ENCODE measurements around the gene TAF10.

The TAF10 gene

DNA sequence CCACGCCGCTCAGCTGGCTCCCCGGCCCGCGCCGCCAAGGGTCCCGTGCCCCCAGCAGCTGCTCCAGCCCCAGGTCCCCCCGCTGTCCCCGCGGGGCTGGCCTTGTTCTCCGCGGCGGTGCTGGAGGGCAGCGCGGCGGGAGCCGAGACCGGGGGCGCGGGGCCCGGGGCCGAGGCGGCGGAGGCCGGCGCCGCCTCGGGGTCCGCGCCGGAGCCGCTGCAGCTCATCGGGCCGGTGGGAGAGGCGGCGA lies 128 bp downstream of the TAF10 start:
- Histone ChIP-seq H3K4me3 (ENCODE audit: low read length in 2 of 2) (peak overlapping the region; percentile 66 to 88), H3K4me2 (ENCODE audit: insufficient read depth, low read length, poor library complexity, severe bottlenecking) (peak overlapping the region; percentile 74), H3K4me1 (ENCODE audit: control insufficient read depth in 2 of 2, insufficient read depth in 1 of 2, low read depth in 1 of 2, low read length in 2 of 2) (peaks cover 5 to 21% of the 10 kb centered on the region in 2 donors), H2BK120ac (ENCODE audit: low read depth, low read length) (no peak overlapping the region), H3K9ac (ENCODE audit: low read depth, low read length, poor library complexity) (peak overlapping the region; percentile 95), H2BK5ac (ENCODE audit: low read length) (no peak overlapping the region), H4K8ac (ENCODE audit: low read depth, low read length) (no peak overlapping the region), H3K4ac (ENCODE audit: low read length) (no peak overlapping the region), H2AFZ (ENCODE audit: low read length) (peak overlapping the region; percentile 87), H3K18ac (ENCODE audit: low read length) (peak overlapping the region; percentile 73), H2BK12ac (ENCODE audit: low read length) (no peak overlapping the region), H3K27me3 (ENCODE audit: control insufficient read depth in 3 of 3, insufficient read depth in 3 of 3, low read depth in 1 of 3, low read length in 3 of 3) (no peaks in the 10 kb centered on the region), H3K9me3 (replicated peaks in 1 of 2; ENCODE audit: control insufficient read depth in 2 of 2, insufficient read depth in 1 of 2, low read depth in 1 of 2, low read length in 2 of 2) (no peaks in the 10 kb centered on the region), H3K27ac (replicated peaks; ENCODE audit: low read length) (no peak overlapping the region), H3K79me1 (ENCODE audit: low read depth, low read length) (peaks cover 3% of the 10 kb centered on the region), H2AK5ac (ENCODE audit: low read depth, low read length) (no peak overlapping the region), H4K91ac (ENCODE audit: low read depth, low read length, poor library complexity) (no peak overlapping the region), H3K23ac (ENCODE audit: low read depth, low read length, poor library complexity) (peak overlapping the region; percentile 90), H2BK15ac (ENCODE audit: low read length) (no peak overlapping the region), H3K36me3 (replicated peaks in 1 of 2; ENCODE audit: control insufficient read depth in 2 of 2, insufficient read depth in 2 of 2, low read length in 2 of 2) (peaks cover 38 to 66% of the 10 kb centered on the region in 2 donors), H3K14ac (ENCODE audit: low read length) (peak overlapping the region; percentile 12)
- DNase-seq (ENCODE audit: low spot score), result no peak
- WGBS, 2 donors (ENCODE audit: extremely low coverage in 2 of 2, insufficient read length in 2 of 2, insufficient replicate concordance in 1 of 2), result no CpG with 5 or more reads among the region's 36 CpGs

DNA sequence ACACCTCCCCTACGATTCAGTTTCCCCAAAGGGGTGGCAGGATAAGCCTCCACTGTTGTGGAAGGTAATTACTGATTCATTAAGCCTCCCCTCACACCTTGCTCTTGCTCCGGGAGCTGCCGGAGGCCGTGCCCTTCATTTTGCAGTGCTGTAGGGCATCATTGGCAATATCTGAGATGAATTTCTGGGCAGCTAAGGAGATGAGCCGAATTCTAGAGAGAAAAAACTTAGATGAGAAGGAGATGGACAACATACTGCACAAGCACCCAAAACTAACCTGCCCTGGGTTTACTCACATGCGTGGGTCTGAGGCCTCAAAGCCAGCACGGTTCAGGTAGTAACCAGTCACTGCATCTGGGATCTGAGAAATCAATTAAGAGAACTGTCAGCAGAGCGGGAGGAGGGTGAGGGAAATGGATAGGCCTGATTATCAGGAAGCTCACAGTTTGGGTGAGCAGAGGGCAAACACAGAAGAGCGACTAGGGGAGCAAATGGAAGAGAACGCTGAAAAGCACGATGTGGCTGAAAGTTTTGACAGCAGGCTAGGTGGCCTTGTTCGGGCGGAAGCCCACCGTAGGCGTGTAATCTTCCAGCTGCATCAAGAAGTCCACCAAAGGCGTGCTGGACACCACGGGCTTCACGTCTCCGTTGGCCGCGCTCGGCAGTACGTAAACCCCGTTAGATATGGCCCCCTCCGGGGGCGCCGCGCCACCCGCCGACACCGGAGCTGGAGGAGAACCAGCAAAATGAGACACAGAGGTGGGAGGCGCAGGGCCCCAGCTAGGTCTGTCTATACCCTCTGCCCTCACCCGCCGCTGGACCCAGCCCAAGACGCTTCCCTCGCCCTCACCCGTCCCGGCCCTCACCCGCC lies 689 bp downstream of the TAF10 start:
- Histone ChIP-seq H3K18ac (ENCODE audit: low read length) (peak overlapping the region; percentile 73), H3K4ac (ENCODE audit: low read length) (no peak overlapping the region), H3K36me3 (replicated peaks in 1 of 2; ENCODE audit: control insufficient read depth in 2 of 2, insufficient read depth in 2 of 2, low read length in 2 of 2) (peaks cover 38 to 70% of the 10 kb centered on the region in 2 donors), H3K23ac (ENCODE audit: low read depth, low read length, poor library complexity) (peak overlapping the region; percentile 90), H2BK5ac (ENCODE audit: low read length) (no peak overlapping the region), H2BK12ac (ENCODE audit: low read length) (no peak overlapping the region), H3K79me1 (ENCODE audit: low read depth, low read length) (peaks cover 3% of the 10 kb centered on the region), H3K14ac (ENCODE audit: low read length) (peak overlapping the region; percentile 12), H3K9ac (ENCODE audit: low read depth, low read length, poor library complexity) (peak overlapping the region; percentile 95), H3K9me3 (replicated peaks in 1 of 2; ENCODE audit: control insufficient read depth in 2 of 2, insufficient read depth in 1 of 2, low read depth in 1 of 2, low read length in 2 of 2) (no peaks in the 10 kb centered on the region), H3K4me3 (ENCODE audit: low read length in 2 of 2) (peak overlapping the region; percentile 66 to 88), H2AK5ac (ENCODE audit: low read depth, low read length) (no peak overlapping the region), H3K4me2 (ENCODE audit: insufficient read depth, low read length, poor library complexity, severe bottlenecking) (peak overlapping the region; percentile 74), H2BK15ac (ENCODE audit: low read length) (no peak overlapping the region), H4K8ac (ENCODE audit: low read depth, low read length) (no peak overlapping the region), H3K4me1 (ENCODE audit: control insufficient read depth in 2 of 2, insufficient read depth in 1 of 2, low read depth in 1 of 2, low read length in 2 of 2) (peaks cover 9 to 26% of the 10 kb centered on the region in 2 donors), H2BK120ac (ENCODE audit: low read depth, low read length) (no peak overlapping the region), H3K27ac (replicated peaks; ENCODE audit: low read length) (no peak overlapping the region), H4K91ac (ENCODE audit: low read depth, low read length, poor library complexity) (no peak overlapping the region), H2AFZ (ENCODE audit: low read length) (peak overlapping the region; percentile 87), H3K27me3 (ENCODE audit: control insufficient read depth in 3 of 3, insufficient read depth in 3 of 3, low read depth in 1 of 3, low read length in 3 of 3) (no peaks in the 10 kb centered on the region)
- DNase-seq (ENCODE audit: low spot score), result no peak
- no CpG with 5 or more reads among the region's 39 CpGs for WGBS, 2 donors (ENCODE audit: extremely low coverage in 2 of 2, insufficient read length in 2 of 2, insufficient replicate concordance in 1 of 2)

DNA sequence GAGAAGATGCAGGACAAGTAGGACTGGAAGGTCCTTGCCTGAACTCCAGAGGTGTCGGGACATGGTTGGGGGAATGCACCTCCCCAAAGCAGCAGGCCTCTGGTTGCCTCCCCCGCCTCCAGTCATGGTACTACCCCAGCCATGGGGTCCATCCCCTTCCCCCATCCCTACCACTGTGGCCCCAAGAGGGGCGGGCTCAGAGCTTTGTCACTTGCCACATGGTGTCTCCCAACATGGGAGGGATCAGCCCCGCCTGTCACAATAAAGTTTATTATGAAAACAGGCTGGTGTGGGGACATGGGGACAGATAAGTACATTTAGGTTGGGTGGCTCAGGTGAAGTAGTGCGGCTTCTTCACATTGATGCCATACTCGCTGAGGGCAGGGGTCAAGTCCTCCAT lies 1.4 kb downstream of the TAF10 start:
- no peaks in the 10 kb centered on the region for H3K27me3 ChIP-seq (ENCODE audit: control insufficient read depth in 3 of 3, insufficient read depth in 3 of 3, low read depth in 1 of 3, low read length in 3 of 3)
- H3K4me3 ChIP-seq (ENCODE audit: low read length in 2 of 2), result peak overlapping the region in 1 of 2 donors; percentile 66
- H3K18ac ChIP-seq (ENCODE audit: low read length), result no peak overlapping the region
- H2BK5ac ChIP-seq (ENCODE audit: low read length), result no peak overlapping the region
- no peak overlapping the region for H4K8ac ChIP-seq (ENCODE audit: low read depth, low read length)
- no peak overlapping the region for H2BK120ac ChIP-seq (ENCODE audit: low read depth, low read length)
- H2AFZ ChIP-seq (ENCODE audit: low read length), result no peak overlapping the region
- no peak overlapping the region for H2BK12ac ChIP-seq (ENCODE audit: low read length)
- no peak overlapping the region for H3K4me2 ChIP-seq (ENCODE audit: insufficient read depth, low read length, poor library complexity, severe bottlenecking)
- H3K23ac ChIP-seq (ENCODE audit: low read depth, low read length, poor library complexity), result no peak overlapping the region
- H3K4me1 ChIP-seq (ENCODE audit: control insufficient read depth in 2 of 2, insufficient read depth in 1 of 2, low read depth in 1 of 2, low read length in 2 of 2), result peaks cover 9 to 28% of the 10 kb centered on the region in 2 donors
- H3K14ac ChIP-seq (ENCODE audit: low read length), result no peak overlapping the region
- H3K79me1 ChIP-seq (ENCODE audit: low read depth, low read length), result peaks cover 3% of the 10 kb centered on the region
- H3K9ac ChIP-seq (ENCODE audit: low read depth, low read length, poor library complexity), result no peak overlapping the region
- peaks cover 38 to 69% of the 10 kb centered on the region in 2 donors for H3K36me3 ChIP-seq (replicated peaks in 1 of 2; ENCODE audit: control insufficient read depth in 2 of 2, insufficient read depth in 2 of 2, low read length in 2 of 2)
- no peak overlapping the region for H3K27ac ChIP-seq (replicated peaks; ENCODE audit: low read length)
- WGBS, 2 donors (ENCODE audit: extremely low coverage in 2 of 2, insufficient read length in 2 of 2, insufficient replicate concordance in 1 of 2), result no CpG with 5 or more reads among the region's 6 CpGs
- no peak overlapping the region for H3K4ac ChIP-seq (ENCODE audit: low read length)
- H2BK15ac ChIP-seq (ENCODE audit: low read length), result no peak overlapping the region
- no peak overlapping the region for H2AK5ac ChIP-seq (ENCODE audit: low read depth, low read length)
- no peak overlapping the region for H4K91ac ChIP-seq (ENCODE audit: low read depth, low read length, poor library complexity)
- H3K9me3 ChIP-seq (replicated peaks in 1 of 2; ENCODE audit: control insufficient read depth in 2 of 2, insufficient read depth in 1 of 2, low read depth in 1 of 2, low read length in 2 of 2), result no peaks in the 10 kb centered on the region
- DNase-seq (ENCODE audit: low spot score), result no peak

DNA sequence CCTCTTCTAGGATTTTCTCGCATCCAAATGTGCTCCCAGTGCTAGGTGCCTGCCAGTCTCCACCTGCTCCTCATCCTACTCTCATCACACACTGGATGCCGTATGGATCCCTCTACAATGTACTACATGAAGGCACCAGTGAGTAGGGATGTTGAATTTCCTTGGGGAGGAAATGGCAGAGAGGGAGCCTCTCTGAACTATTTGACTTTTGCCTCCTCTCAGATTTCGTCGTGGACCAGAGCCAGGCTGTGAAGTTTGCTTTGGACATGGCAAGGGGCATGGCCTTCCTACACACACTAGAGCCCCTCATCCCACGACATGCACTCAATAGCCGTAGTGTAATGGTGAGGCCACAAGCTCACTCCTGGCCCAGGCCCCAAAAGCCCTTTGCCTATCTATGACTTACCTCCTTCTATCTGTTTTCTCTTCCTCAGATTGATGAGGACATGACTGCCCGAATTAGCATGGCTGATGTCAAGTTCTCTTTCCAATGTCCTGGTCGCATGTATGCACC lies 2.5 kb downstream of the TAF10 start:
- Histone ChIP-seq H3K23ac (ENCODE audit: low read depth, low read length, poor library complexity) (no peak overlapping the region), H3K14ac (ENCODE audit: low read length) (no peak overlapping the region), H3K9me3 (replicated peaks in 1 of 2; ENCODE audit: control insufficient read depth in 2 of 2, insufficient read depth in 1 of 2, low read depth in 1 of 2, low read length in 2 of 2) (no peaks in the 10 kb centered on the region), H2BK5ac (ENCODE audit: low read length) (no peak overlapping the region), H3K4ac (ENCODE audit: low read length) (no peak overlapping the region), H3K18ac (ENCODE audit: low read length) (no peak overlapping the region), H3K27ac (replicated peaks; ENCODE audit: low read length) (no peak overlapping the region), H3K9ac (ENCODE audit: low read depth, low read length, poor library complexity) (no peak overlapping the region), H3K4me2 (ENCODE audit: insufficient read depth, low read length, poor library complexity, severe bottlenecking) (no peak overlapping the region), H2BK15ac (ENCODE audit: low read length) (no peak overlapping the region), H3K4me3 (ENCODE audit: low read length in 2 of 2) (no peak overlapping the region), H2AK5ac (ENCODE audit: low read depth, low read length) (no peak overlapping the region), H2BK120ac (ENCODE audit: low read depth, low read length) (no peak overlapping the region), H4K8ac (ENCODE audit: low read depth, low read length) (no peak overlapping the region), H3K79me1 (ENCODE audit: low read depth, low read length) (peaks cover 3% of the 10 kb centered on the region), H3K4me1 (ENCODE audit: control insufficient read depth in 2 of 2, insufficient read depth in 1 of 2, low read depth in 1 of 2, low read length in 2 of 2) (peaks cover 13 to 37% of the 10 kb centered on the region in 2 donors), H4K91ac (ENCODE audit: low read depth, low read length, poor library complexity) (no peak overlapping the region), H2BK12ac (ENCODE audit: low read length) (no peak overlapping the region), H3K27me3 (ENCODE audit: control insufficient read depth in 3 of 3, insufficient read depth in 3 of 3, low read depth in 1 of 3, low read length in 3 of 3) (no peaks in the 10 kb centered on the region), H3K36me3 (replicated peaks in 1 of 2; ENCODE audit: control insufficient read depth in 2 of 2, insufficient read depth in 2 of 2, low read length in 2 of 2) (peaks cover 38 to 62% of the 10 kb centered on the region in 2 donors), H2AFZ (ENCODE audit: low read length) (no peak overlapping the region)
- DNase-seq (ENCODE audit: low spot score), result no peak
- no CpG with 5 or more reads among the region's 8 CpGs for WGBS, 2 donors (ENCODE audit: extremely low coverage in 2 of 2, insufficient read length in 2 of 2, insufficient replicate concordance in 1 of 2)
